CD1c-positive myeloid dendritic cell (primary cell): ENCODE data around the gene BORCS5.

Experiments
- DNase-seq: peaks from one replicate; pipeline ENCODE4 v3.0.0-alpha.2; 2016; ENCODE audit errors: extremely low spot score

Gene BORCS5

DNA sequence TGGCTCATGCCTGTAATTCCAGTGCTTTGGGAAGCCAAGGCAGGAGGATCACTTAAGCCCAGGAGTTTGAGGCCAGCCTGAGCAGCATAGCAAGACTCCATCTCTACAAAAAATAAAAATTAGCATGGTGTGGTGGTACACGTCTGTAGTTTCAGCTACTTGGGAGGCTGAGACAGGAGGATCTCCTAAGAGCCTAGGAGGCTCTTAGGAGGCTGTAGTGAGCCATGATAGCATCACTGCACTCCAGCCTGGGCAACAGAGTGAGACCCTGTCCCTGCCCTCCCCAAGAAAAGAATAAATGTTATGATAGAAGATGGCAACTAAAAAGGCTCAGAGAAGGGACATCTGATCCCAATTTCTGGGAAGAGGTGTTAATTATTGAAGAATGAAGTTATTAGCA is 3.6 kb upstream of the BORCS5 start:
- DNase-seq, result no peak

DNA sequence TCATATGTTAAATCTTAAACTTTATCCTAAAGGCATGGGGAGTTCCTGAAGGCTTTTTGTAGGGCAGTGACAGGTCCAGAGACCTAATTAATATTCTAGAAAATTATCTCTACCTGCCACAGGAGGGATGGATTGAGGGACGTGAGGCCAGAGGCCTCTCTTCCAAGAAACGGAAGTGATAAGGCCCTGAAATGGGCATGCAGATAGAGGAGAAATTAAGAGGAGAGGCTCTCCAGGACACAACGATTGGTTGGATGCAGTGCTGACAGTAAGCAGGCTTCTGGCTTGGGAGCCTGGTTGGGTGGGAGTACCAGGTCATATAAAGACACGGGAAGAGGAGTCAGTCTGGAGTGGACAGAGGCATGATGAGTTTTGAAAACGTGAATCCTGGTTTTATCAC is 3.1 kb upstream of the BORCS5 start:
- DNase-seq, result no peak

DNA sequence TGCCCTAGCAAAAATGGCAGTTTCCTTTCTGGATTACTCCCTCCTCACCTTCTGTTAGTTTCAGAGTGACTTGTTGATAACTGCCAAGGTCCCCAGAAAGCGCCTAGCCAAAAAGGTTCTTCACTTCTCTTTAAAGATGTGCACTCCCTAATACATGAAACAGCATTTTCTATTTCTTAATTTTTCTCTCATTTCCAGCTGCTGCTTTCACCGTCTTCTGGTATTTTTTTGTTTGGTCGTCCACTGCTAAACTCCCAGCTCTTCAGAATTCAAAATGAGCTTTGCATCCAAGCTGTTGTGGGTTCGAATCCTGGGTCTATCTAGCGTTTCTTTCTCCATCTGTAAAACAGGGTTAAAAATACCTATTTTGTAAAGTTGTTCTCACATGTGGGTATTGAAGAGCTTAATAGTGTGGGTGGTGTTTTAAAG is 397 bp upstream of the BORCS5 start:
- DNase-seq, result peak; percentile 36

- DNase-seq, result peak; percentile 63
Measured at GRCh38 chr12:12357719-12358461, 1.0 kb downstream of the BORCS5 start.

GRCh38 chr12:12358528-12358927 is 1.6 kb downstream of the BORCS5 start:
- DNase-seq, result no peak

DNA sequence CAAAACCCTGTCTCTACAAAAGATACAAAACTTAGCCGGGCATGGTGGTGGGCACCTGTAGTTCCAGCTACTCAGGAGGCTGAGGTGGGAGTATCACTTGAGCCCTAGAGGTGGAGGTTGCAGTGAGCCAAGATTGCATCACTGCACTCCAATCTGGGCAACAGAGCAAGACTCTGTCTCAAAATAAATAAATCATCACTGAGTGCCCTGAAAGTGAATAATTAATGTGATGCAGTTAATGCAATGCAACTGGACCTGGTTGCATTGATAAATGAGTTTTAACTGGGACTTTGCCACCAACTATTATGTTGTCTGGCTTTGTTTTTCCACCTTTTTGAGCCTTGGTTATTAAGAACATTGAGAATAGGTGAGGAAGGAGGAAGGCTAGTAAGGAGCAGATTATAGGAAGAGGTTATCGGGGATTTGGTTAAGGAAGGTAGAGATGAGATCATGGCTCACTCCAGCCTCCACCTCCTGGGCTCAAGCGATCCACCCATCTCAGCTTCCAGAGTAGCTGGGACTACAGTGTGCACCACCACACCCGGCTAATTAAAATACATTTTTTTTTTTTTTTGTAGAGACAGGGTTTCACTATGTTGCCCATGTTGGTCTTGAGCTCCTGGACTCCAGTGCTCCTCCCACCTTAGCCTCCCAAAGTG is 8.0 kb downstream of the BORCS5 start:
- DNase-seq, result no peak

- DNase-seq, result no peak
Measured at GRCh38 chr12:12365446-12365802, 8.5 kb downstream of the BORCS5 start.

- peak; percentile 19 for DNase-seq
Measured at GRCh38 chr12:12365931-12366431, 9.1 kb downstream of the BORCS5 start.

DNA sequence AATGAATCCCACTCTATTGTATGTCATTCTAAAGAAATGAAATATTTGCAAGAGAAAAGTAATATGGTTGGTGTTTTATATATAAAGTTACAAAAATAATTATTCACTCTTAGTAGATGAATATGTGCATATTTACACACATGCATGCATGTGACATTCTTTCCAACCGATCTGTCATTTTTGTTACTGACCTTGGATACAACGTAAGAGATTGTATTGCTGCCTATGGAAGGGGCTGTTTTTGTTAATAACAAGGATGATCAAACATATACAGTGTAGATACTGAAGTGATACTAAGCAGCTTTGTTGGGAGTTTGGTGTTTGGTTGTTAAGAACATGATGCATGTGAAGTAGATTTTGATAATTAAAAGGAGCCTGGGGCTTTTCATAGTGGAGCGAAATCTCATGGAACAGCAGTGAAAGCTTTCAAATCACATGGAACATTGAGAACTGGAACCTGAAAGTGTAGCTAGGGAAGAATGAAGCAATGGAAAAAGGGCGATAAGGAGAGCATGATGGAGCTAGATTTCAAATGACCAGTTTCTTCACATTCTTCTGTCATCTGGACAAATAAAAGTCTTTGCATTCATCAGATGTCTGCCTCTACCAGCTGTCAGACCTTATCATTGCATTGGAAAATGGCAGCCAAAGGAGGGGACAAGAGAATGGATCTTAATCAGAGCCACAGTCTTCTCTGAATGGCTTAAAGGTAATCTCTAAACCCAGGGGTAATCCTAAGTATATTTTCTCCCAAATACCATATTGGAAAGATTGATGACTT is 10.0 kb downstream of the BORCS5 start:
- no peak for DNase-seq

GRCh38 chr12:12367482-12367998 is 10.7 kb downstream of the BORCS5 start:
- no peak for DNase-seq

- no peak for DNase-seq
Measured at GRCh38 chr12:12372946-12373722, 16.3 kb downstream of the BORCS5 start.

DNA sequence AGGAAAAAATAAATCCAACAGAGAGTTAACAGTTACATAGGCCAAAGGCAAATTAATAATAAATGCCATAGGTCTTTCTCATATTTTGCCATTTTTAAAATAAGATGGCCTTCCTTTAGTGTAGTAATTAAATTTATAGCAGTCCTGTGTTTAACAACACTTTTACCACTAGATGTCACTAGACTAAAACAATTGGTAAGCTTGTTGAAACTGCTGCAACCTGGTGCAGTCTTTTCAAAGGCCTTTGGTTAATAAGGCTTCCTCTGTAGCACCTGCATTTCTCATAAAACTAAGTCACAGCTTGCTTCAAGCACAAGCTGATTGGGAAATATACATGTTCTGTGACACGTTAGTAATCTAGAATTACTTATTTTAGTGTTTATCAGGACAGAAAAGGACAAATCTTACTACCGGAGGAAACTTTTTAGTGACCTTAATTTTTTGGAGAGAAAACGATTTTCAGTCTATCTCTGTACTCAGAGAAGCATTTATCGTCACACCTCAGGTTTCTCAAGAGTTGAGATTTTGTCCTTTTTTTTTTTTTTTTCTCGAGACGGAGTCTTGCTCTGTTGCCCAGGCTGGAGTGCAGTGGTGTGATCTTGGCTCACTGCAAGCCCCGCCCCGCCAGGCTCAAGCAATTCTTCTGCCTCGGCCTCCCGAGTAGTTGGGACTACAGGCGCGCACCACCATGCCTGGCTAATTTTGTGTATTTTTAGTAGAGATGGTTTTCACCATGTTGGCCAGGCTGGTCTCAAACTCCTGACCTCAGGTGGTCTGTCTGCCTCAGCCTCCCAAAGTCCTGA is 20.0 kb downstream of the BORCS5 start:
- peak; percentile 88 for DNase-seq

- peak; percentile 30 for DNase-seq
Measured at GRCh38 chr12:12378616-12379015, 21.7 kb downstream of the BORCS5 start.

DNA sequence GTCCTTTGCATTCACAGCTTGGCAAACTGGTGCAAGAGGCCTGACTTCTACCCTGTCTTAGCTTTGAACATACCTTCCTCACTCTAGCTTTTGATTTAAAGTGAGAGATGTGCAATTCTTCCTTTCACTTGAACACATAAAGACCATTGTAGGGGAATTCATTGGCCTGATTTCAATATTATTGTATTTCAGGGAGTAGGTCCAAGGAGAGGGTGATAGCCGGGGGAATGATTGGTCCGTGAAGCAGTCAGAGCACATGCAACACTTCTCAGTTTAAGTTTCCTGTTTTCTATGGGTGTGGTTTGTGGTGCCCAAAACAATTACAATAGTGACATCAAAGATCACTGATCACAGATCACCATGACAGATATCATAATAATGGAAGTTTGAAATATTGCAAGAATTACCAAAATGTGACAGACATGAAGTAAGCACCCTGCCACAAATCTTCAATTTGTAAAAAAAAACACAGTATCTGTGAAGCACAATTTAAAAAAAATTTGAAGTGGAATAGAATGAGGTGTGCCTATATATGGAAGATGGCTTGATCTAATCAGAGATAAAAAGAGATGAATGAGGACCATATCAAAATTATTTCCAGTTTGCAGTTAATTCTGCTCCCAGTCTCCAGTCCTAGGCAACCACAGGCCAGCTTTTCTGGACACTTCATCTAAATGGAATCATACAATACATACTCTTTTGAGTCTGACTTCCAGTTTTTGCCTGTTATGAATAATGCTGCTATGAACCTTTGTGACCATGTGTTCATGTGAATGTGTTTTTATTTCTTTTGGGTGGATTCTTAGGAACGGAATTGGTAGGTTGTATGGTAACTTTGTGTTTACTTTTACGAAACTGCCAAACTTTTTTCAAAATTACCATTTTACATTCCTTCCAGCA is 23.2 kb downstream of the BORCS5 start:
- peak; percentile 71 for DNase-seq

- DNase-seq, result no peak
Measured at GRCh38 chr12:12380949-12381593, 24.2 kb downstream of the BORCS5 start.

DNA sequence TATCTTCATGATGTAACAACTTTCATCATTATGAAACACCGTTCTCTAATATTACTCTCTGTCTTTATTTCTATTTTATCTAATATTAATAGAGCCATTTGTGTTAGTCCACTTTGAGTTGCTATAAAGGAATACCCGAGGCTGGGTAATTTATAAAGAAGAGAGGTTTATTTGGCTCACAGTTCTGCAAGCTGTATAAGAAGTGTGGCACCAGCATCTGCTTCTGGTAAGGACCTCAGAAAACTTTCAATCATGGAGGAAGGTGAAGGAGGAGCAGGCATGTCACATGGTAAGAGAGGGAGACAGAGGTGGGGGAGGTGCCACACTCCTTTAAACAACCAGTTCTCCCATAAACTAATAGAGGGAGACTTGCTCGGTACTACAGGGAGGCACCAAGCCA is 25.1 kb downstream of the BORCS5 start:
- no peak for DNase-seq

- no peak for DNase-seq
Measured at GRCh38 chr12:12384571-12385340, 27.9 kb downstream of the BORCS5 start.

DNA sequence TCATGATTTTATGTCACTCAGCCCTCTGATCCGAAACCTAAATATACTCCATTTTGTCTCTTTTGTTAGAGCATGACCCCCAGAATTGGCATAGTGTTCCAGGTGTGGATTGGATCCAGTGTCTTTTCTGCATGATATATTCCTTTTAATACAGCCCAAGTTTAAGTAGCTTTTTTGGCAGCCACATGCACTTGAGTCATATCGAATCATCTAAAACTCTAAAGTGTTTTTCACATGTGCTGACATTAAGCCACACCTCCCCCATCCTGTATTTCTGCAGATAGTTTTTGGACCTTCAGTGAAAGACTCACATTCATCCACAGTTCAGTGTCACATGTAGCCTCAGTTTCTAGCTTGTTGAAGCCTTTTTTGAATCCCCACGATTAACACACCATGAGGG is 30.6 kb downstream of the BORCS5 start:
- DNase-seq, result no peak
